KMS-11 (cell line): ENCODE measurements around the gene FASTK.

Experiments used
- H2AFZ ChIP-seq: fragments of 200-600 bp; sonication (generic); 2 replicates; pipeline ENCODE4 v1.6.1; 2016; ENCODE audit warnings: antibody characterized with exemption, mixed run types, low read depth
- H3K27ac ChIP-seq: fragments of 200-600 bp; sonication (generic); 2 replicates; pipeline ENCODE4 v1.6.1; 2016; ENCODE audit warnings: mild to moderate bottlenecking, mixed run types
- H3K27me3 ChIP-seq: fragments of 200-600 bp; sonication (generic); 2 replicates; pipeline ENCODE4 v1.6.1; 2017; ENCODE audit warnings: mild to moderate bottlenecking, low read depth, mixed run types, moderate library complexity; ENCODE audit not compliant: insufficient read depth
- H3K36me3 ChIP-seq: fragments of 200-600 bp; sonication (generic); 2 replicates; pipeline ENCODE4 v1.6.1; 2017; ENCODE audit warnings: mild to moderate bottlenecking, mixed run types; ENCODE audit not compliant: insufficient read depth
- H3K4me1 ChIP-seq: fragments of 200-600 bp; sonication (generic); 2 replicates; pipeline ENCODE4 v1.6.1; 2016; ENCODE audit warnings: mild to moderate bottlenecking, low read depth, mixed run types; ENCODE audit not compliant: poor library complexity, severe bottlenecking
- H3K4me2 ChIP-seq: fragments of 200-600 bp; sonication (generic); 2 replicates; pipeline ENCODE4 v1.7.0; 2016; ENCODE audit warnings: mild to moderate bottlenecking, mixed run types
- H3K4me3 ChIP-seq: fragments of 200-600 bp; sonication (generic); IDR thresholded peaks from 2 replicates; pipeline ENCODE4 v1.6.1; 2017; ENCODE audit warnings: low read depth, low read length, mixed read lengths; ENCODE audit not compliant: insufficient read depth
- H3K79me2 ChIP-seq: fragments of 200-600 bp; sonication (generic); 2 replicates; pipeline ENCODE4 v1.6.1; 2016; ENCODE audit warnings: low read depth, mixed run types; ENCODE audit not compliant: insufficient read depth
- H3K9ac ChIP-seq: fragments of 200-600 bp; sonication (generic); 2 replicates; pipeline ENCODE4 v1.6.1; 2016; ENCODE audit warnings: mild to moderate bottlenecking, mixed run types
- H4K20me1 ChIP-seq: fragments of 200-600 bp; sonication (generic); 2 replicates; pipeline ENCODE4 v1.6.1; 2016; ENCODE audit warnings: mild to moderate bottlenecking, mixed run types; ENCODE audit not compliant: insufficient read depth
- CTCF ChIP-seq: fragments of 200-600 bp; sonication (generic); conservative IDR thresholded peaks from 2 replicates; pipeline ENCODE4 v1.6.1; 2017; ENCODE audit warnings: low read depth, mild to moderate bottlenecking, antibody characterized with exemption, low read length, moderate library complexity, mixed read lengths

Gene FASTK

GRCh38 chr7:151040616-151041375 is 39.8 kb downstream of the FASTK start:
- no peak overlapping the region for H3K9ac ChIP-seq
- H4K20me1 ChIP-seq: no peaks in the 10 kb centered on the region
- H2AFZ ChIP-seq: no peak overlapping the region
- no peak for TF ChIP-seq CTCF
- no peak overlapping the region for H3K27ac ChIP-seq
- peaks cover 12% of the 10 kb centered on the region for H3K4me1 ChIP-seq
- no peaks in the 10 kb centered on the region for H3K27me3 ChIP-seq
- H3K4me2 ChIP-seq: no peak overlapping the region
- no peaks in the 10 kb centered on the region for H3K36me3 ChIP-seq
- no peak overlapping the region for H3K4me3 ChIP-seq
- no peaks in the 10 kb centered on the region for H3K79me2 ChIP-seq

- Histone ChIP-seq H4K20me1 (no peaks in the 10 kb centered on the region), H3K4me1 (peaks cover 12% of the 10 kb centered on the region), H3K79me2 (no peaks in the 10 kb centered on the region), H3K9ac (no peak overlapping the region), H3K4me3 (no peak overlapping the region), H3K36me3 (no peaks in the 10 kb centered on the region), H3K27me3 (no peaks in the 10 kb centered on the region), H3K27ac (no peak overlapping the region), H2AFZ (no peak overlapping the region), H3K4me2 (no peak overlapping the region)
- no peak for TF ChIP-seq CTCF
These were observed 40.6 kb downstream of the FASTK start for GRCh38 chr7:151039850-151040548.

GRCh38 chr7:151038951-151039849 is 41.4 kb downstream of the FASTK start:
- peaks cover 12% of the 10 kb centered on the region for H3K4me1 ChIP-seq
- TF ChIP-seq CTCF: no peak
- no peaks in the 10 kb centered on the region for H4K20me1 ChIP-seq
- no peaks in the 10 kb centered on the region for H3K79me2 ChIP-seq
- H2AFZ ChIP-seq: no peak overlapping the region
- no peak overlapping the region for H3K4me3 ChIP-seq
- H3K27me3 ChIP-seq: no peaks in the 10 kb centered on the region
- H3K4me2 ChIP-seq: no peak overlapping the region
- H3K27ac ChIP-seq: no peak overlapping the region
- H3K36me3 ChIP-seq: no peaks in the 10 kb centered on the region
- no peak overlapping the region for H3K9ac ChIP-seq

GRCh38 chr7:151035902-151036301 is 44.7 kb downstream of the FASTK start:
- no peaks in the 10 kb centered on the region for H3K79me2 ChIP-seq
- H3K4me3 ChIP-seq: no peak overlapping the region
- H2AFZ ChIP-seq: no peak overlapping the region
- no peak for TF ChIP-seq CTCF
- no peak overlapping the region for H3K27ac ChIP-seq
- H3K4me2 ChIP-seq: no peak overlapping the region
- H3K9ac ChIP-seq: no peak overlapping the region
- no peaks in the 10 kb centered on the region for H3K36me3 ChIP-seq
- H3K4me1 ChIP-seq: peaks cover 12% of the 10 kb centered on the region
- H4K20me1 ChIP-seq: no peaks in the 10 kb centered on the region
- H3K27me3 ChIP-seq: no peaks in the 10 kb centered on the region
